CD4-positive, alpha-beta T cell treated with Interleukin-21 for 1 hour (primary cell): ENCODE results near the gene MTMR8.
"Not testable (repeated sequence)": the region's sequence is repeated elsewhere in the genome, so short reads cannot be mapped to it uniquely, and the experiment has no call there.

Experiments used
- DNase-seq: peaks from one replicate; pipeline ENCODE4 v3.0.0-alpha.2; 2020

MTMR8 gene

DNA sequence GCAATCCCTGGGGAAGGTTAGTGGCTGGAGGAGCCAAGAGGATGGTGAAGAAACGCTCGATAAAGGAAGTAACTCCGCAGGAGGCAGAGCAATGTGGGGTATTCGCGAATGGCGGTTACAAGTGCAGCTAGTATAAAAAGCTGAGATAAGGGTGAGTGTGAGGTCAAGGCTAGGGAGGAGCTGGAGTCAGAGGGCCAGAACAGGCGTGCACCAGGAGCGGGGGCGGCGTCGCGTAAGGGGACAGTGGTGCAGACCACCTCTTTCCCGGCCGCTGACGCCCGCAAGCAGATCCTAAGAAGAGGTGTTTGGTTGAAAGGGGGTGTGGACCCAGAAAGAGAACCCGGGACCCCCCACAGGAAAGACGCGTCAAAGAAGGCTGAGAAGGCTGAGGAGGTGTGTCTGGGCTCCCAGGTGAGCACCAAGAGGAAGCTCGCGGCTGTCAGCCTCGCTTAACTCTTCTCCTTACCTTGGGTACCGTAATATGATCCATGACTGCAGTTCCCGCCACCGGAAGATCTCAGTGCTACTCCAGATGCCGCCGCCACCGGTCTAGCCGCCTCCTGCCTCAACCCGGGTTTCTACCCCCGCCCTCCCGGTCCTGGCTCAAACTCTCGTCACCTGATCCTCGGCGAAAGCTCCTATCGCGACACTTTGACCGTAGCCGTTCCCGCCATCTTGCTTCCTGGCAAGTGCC is at the start of gene MTMR8:
TSS of gene MTMR8 (minus strand) at position 579 of the 694 bp plus-strand sequence. CDS start at position 490, 89 bp downstream.
- DNase-seq = peak; percentile 83

DNA sequence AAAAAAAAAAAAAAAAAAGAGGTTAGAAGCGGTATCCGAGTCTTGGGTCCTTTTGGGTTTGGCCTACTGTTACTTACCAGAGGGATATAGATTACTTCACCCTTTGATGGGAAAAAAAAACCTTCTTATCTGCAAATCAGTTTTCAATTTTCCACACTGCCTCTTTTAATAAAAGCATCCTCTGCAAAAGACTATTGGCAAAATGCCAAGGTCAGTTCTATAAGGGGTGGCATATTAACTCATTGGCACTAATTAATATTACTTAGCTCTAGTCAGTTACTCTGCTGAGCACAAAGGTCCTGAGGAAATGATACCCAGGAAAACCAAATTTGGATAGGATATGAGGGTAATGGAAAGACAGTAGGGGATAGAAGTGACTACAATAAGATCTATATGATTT is 44.3 kb upstream of the MTMR8 start:
- DNase-seq = no peak

DNA sequence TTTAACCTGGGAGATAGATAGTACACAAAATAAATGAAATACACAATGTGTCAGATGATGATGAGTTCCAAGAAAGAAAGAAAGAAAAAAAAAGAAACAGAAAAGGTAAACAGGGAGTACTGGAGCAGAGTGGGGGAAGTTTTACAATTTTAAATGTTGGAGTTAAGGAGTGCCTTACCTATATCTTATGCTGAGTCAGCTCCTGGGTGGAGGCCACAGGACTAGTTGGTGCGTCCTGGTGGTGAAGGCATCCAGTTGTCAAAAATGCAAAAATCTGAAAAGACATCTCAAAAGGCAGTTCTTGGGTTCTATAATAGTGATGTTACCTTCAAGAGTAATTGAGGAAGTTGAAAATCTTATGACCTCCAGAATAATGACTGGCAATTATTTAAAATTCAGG is 42.4 kb upstream of the MTMR8 start:
- no peak for DNase-seq

GRCh38 chrX:64437218-64437617 is 42.0 kb upstream of the MTMR8 start:
- no peak for DNase-seq

GRCh38 chrX:64428371-64428770 is 33.1 kb upstream of the MTMR8 start:
- no peak for DNase-seq

GRCh38 chrX:64427787-64428186 is 32.5 kb upstream of the MTMR8 start:
- no peak for DNase-seq

DNA sequence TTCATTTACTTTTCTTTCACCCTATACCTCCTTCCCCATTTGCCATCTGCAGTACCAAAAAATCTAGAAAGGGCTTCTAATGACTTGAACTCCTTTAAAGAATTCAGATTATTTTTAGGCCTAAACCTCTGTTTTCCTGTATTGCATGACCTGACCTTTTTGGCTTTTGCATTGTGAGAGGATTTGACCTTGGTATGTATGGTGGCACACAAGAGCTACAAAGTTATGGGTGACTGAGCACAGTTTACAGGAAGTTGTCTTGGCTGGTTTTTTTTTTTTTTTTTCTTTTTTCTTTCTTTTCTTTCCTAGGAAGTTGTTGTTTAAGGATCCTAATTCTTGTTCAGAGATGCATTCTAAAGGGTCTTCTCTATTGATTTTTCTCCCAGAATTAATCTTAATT is 32.0 kb upstream of the MTMR8 start:
- no peak for DNase-seq

DNA sequence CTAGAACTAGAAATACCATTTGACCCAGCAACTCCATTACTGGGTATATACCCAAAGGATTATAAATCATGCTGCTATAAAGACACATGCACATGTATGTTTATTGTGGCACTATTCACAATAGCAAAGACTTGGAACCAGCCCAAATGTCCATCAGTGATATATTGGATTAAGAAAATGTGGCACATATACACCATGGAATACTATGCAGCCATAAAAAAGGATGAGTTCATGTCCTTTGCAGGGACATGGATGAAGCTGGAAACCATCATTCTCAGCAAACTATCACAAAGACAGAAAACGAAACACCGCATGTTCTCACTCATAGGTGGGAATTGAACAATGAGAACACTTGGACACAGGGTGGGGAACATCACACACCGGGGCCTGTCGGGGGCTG is 14.5 kb upstream of the MTMR8 start:
- not testable (repeated sequence) for DNase-seq

DNA sequence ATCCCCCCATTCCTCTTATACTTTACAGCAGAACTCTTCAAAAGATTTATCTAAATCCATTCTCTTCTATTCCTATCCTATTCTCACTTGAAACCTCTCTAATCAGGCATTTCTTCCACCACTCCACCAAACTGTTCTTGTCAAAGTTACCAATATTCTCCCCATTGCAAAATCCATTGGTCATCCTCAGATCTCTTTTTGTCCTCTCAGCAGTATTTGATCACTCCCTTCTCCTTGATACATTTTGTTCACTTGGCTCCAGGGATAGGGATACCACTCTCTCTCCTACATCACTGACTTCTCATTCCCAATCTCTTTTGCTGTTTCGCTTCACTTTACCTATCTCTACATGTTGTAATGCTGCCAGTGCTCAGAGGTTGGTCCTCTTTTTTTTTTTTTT is 2.8 kb upstream of the MTMR8 start:
- DNase-seq = no peak

- DNase-seq = no peak
Observed at GRCh38 chrX:64395568-64395929, 297 bp upstream of the MTMR8 start.

- no peak for DNase-seq
Observed at GRCh38 chrX:64394059-64394873, 986 bp downstream of the MTMR8 start.

GRCh38 chrX:64389489-64389888 is 5.8 kb downstream of the MTMR8 start:
- no peak for DNase-seq

- not testable (repeated sequence) for DNase-seq
Observed at GRCh38 chrX:64380789-64381188, 14.5 kb downstream of the MTMR8 start.

GRCh38 chrX:64379924-64380323 is 15.3 kb downstream of the MTMR8 start:
- no peak for DNase-seq

DNA sequence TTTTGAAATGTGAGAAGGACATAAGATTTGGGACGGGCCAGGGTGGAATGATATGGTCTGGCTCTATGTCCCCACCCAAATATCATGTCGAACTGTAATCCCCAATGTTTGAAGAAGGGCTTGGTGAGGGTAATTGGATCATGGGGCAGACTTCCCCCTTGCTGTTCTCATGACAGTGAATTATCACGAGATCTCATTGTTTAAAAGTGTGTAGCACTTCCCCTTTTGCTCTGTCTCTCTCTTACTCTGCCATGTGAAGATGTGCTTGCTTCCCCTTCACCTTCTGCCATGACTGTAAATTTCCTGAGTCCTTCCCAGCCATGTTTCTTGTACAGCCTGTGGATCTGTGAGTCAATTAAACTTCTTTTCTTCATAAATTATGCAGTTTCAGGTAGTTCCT is 17.5 kb downstream of the MTMR8 start:
- DNase-seq = no peak

- DNase-seq = no peak
Observed at GRCh38 chrX:64352081-64352480, 43.2 kb downstream of the MTMR8 start.

- DNase-seq = no peak
Observed at GRCh38 chrX:64350521-64350920, 44.7 kb downstream of the MTMR8 start.

DNA sequence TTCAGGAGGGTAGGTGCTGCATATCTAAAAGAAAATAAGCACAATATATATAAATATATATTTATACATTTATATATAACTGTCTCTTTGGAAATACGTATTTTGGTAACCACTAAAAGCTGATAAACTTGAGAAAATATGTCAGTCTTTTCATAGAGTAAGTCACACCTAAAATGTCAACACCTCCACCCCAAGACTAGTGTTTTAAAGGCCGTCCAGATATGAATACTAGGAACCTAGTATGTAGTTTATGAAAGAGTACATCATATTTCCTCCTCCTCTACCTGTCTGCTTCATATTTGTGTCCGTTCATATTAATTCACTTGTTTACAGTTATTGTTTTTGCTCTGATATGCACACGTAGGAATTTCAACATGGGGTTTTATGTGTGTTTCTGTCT is 45.2 kb downstream of the MTMR8 start:
- no peak for DNase-seq

DNA sequence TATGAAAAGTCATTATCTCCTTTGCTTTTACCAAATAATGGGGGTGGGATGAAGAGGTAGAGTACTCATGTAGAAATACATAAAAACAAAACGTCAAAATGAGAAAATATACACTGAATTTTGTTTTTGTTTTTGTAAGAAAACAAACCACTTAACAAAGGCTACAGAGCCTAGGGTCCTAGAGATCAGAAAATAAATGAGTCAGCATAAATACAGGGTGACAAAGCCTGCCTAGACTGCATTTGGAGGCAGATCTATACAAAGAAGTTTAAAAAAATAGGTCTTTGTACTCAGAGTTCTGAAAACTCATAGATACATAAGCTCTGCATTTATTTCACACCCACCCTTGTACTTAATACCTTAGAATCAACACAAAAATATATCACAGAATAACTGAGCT is 52.4 kb downstream of the MTMR8 start:
- DNase-seq = no peak

GRCh38 chrX:64338296-64338695 is 57.0 kb downstream of the MTMR8 start:
- DNase-seq = no peak

GRCh38 chrX:64334467-64334866 is 60.8 kb downstream of the MTMR8 start:
- DNase-seq = no peak

- DNase-seq = no peak
Observed at GRCh38 chrX:64330284-64330683, 65.0 kb downstream of the MTMR8 start.

DNA sequence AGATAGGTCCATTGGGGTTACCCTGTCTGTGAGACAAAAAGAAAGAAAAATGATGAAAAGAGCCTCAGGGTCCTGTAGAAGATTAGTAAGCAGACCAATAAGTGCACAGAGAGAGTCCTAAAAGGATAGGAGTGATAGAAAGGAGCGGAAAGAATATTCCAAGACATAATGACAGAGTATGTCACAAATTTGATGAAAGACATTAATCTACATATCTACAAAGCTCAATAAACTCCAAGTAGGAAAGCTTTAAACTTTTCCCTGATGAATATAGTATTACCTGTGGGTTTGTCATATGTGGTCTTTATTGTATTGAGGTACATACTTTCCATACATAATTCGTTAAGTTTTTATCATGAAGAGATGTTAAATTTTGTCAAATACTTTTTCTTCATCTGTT is 73.7 kb downstream of the MTMR8 start:
- DNase-seq = no peak

DNA sequence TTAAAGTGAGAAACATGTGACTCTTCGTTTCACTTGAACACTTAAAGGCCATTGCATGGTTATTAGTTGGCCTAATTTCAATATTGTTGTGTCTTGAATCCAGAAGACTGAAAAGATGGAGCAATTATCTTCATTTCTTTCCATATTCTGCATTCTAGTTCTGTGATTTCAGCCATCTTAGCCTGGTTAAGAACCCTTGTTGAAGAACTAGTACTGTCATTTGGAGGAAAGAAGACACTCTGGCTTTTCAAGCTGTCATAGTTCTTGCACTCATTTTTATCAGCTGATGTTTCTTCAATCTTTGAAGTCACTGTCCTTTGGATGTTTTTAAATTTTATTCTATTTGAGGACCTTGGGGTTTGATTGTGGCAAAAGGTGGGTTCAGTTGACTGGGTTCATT is 81.6 kb downstream of the MTMR8 start:
- no peak for DNase-seq

GRCh38 chrX:64306712-64307111 is 88.5 kb downstream of the MTMR8 start:
- DNase-seq = no peak
